Activated gamma-delta T cell (primary cell): ENCODE results near the gene PRPH.
A peak's percentile ranks its signal among the peaks of the same experiment; 100 is the strongest.

Experiments used
- DNase-seq: peaks from one replicate; lab custom pipeline; 2025; lab: John Stamatoyannopoulos, UW

PRPH gene

DNA sequence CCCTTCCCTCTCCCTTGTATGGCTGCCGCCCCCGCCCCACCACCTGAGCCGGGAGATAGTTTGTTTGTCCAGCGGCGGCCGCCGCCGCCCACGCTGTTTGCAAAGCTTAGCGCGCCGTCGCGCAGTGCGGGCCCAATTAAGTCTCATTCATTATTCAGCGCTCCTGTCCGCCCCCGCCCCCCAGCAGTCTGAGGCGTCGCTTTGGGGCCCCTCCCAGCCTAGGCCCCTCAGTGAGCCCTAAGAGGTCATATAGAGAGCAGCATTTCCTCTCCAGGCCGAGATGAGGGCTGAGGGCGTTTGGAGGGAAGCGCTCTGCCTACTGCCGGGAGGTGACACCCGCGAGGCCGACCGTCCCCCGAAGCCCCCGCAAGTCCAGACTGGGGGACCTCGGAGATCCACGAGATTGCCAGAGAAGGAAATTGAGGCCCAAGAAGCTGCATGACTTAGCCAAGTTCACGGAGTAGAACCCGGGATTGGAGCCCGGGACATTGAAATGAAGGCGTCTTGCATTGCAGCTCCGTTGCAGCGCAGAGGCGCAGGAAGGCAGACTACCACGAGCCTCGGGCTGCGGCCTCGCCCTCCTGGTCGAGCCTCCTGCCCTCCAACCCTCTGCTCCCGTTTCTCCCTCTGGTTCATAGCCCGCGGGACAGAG is 51.8 kb downstream of the PRPH start, which contains the start of gene DNAJC22:
DNAJC22 (plus strand) TSS at position 230 of the 652 bp plus-strand sequence. CDS start 1,985 bp downstream, outside the sequence.
- no peak for DNase-seq

DNA sequence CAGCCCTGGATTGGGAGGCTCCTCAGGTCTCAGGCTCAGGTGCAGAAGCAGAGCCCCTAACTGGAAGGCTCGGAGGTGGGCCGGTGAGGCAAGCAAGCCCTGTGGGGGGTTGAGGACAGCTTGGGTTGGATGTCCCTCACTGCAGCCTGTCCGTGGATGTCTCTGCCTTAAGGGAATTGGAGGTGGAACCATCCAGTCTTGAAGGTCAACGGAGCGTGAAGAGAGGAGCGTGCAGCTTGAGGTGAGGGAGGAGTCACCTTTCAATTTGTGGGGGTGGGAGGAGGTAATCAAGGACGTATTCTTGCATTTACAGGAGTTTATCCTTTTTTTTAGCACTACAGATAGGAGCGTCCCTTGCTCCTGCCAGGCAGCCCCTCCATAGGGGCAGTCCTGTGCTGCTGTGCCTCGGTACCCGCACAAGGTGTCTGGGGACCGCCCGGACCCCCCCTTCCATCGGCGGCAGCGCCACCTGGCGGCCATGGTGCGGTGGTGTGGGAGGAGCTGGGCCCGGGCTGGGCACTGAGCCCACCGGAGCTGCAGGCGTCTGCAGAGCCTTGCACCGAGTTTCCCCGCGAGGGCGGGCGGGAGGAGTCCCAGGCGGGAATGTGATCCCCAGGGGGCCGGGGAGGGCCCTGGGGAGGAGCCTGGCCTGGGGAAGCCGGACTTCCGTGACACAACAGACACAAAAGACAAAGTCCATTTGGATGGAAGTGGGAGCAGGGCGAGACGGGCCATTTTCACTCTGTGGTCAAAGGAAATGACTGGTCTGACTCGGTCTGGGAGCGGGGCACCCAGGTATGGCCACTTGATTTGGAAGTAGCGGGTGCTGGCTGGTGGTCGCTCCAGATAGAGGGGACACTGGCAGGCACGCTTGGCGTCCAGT is 52.6 kb downstream of the PRPH start:
- DNase-seq = peak; percentile 64
